ENCODE measurements around the gene MPRIP. TPM values are rescaled to one million over a fixed set of nuclear protein-coding genes. Genes with fewer than 3 reads are reported as not detected.
A peak's percentile ranks its signal among the peaks of the same experiment; 100 is the strongest.

Gene MPRIP
- total and polyA plus RNA-seq, 2 of the 13 experiments (the other 11 are each of a cell fraction or from before 2014, with no cell fraction given), result 50.2 to 52.4 TPM

- no peak for TF ChIP-seq GZF1 (CRISPR knock-in tag; IDR thresholded peaks at IDR 0.05)
- TF ChIP-seq ZMYM3 (CRISPR knock-in tag; IDR thresholded peaks at IDR 0.05), result no peak
- no peak for TF ChIP-seq HOXA3 (CRISPR knock-in tag; IDR thresholded peaks at IDR 0.05)
- TF ChIP-seq NRL (CRISPR knock-in tag; IDR thresholded peaks at IDR 0.05; ENCODE audit: borderline replicate concordance), result no peak
- TF ChIP-seq DRAP1 (CRISPR knock-in tag; IDR thresholded peaks at IDR 0.05), result no peak
- no peak for TF ChIP-seq NCOR1 (IDR thresholded peaks at IDR 0.05; ENCODE audit: borderline replicate concordance, low read length)
- no peak for TF ChIP-seq MTF1 (CRISPR knock-in tag; IDR thresholded peaks at IDR 0.05)
- no peak for TF ChIP-seq EEA1 (CRISPR knock-in tag; IDR thresholded peaks at IDR 0.05; ENCODE audit: borderline replicate concordance)
- TF ChIP-seq TAF15 (IDR thresholded peaks at IDR 0.05; ENCODE audit: low read depth, low read length, poor library complexity, severe bottlenecking), result no peak
- no peak for TF ChIP-seq FLYWCH1 (CRISPR knock-in tag; IDR thresholded peaks at IDR 0.05)
- TF ChIP-seq HOXD1 (CRISPR knock-in tag; IDR thresholded peaks at IDR 0.05), result no peak; the same call in 1 of the 2 replicates
- TF ChIP-seq STAT5B (CRISPR knock-in tag; IDR thresholded peaks at IDR 0.05), result no peak
- no peak for TF ChIP-seq ZSCAN9 (CRISPR knock-in tag; IDR thresholded peaks at IDR 0.05; ENCODE audit: borderline replicate concordance)
- TF ChIP-seq ZMAT5 (CRISPR knock-in tag; IDR thresholded peaks at IDR 0.05; ENCODE audit: borderline replicate concordance, low read depth), result no peak
- peak; percentile 22; the same call in 1 of the 2 replicates for TF ChIP-seq CCDC6 (CRISPR knock-in tag; IDR thresholded peaks at IDR 0.05)
- TF ChIP-seq ZBTB7B (CRISPR knock-in tag; IDR thresholded peaks at IDR 0.05), result peak; percentile 63; the same call in 1 of the 2 replicates
- TF ChIP-seq HMG20A (CRISPR knock-in tag; IDR thresholded peaks at IDR 0.05; ENCODE audit: borderline replicate concordance), result no peak
- no peak for TF ChIP-seq FOXA1 (IDR thresholded peaks at IDR 0.05)
- TF ChIP-seq FOXA1 (CRISPR knock-in tag; IDR thresholded peaks at IDR 0.05), result no peak
- no peak for TF ChIP-seq ZNF496 (CRISPR knock-in tag; IDR thresholded peaks at IDR 0.05; ENCODE audit: insufficient replicate concordance)
- TF ChIP-seq ZNF629 (CRISPR knock-in tag; conservative IDR thresholded peaks at IDR 0.05), result 0 out of 2 replicates have a peak, but pooled peaks have one; percentile 13
- no peak for TF ChIP-seq MTA3 (CRISPR knock-in tag; IDR thresholded peaks at IDR 0.05)
- no peak for TF ChIP-seq RNF219 (CRISPR knock-in tag; IDR thresholded peaks at IDR 0.05)
- TF ChIP-seq ZEB1 (IDR thresholded peaks at IDR 0.05; ENCODE audit: insufficient replicate concordance, low read depth), result no peak
- TF ChIP-seq ZNF687 (CRISPR knock-in tag; IDR thresholded peaks at IDR 0.05), result peak; percentile 50
Measured at GRCh38 chr17:17205368-17206123, 163.3 kb downstream of the MPRIP start (continued).
